IPS-18c (cell line): ENCODE measurements around the gene SPATA22.
"Not testable (repeated sequence)": the region's sequence is repeated elsewhere in the genome, so short reads cannot be mapped to it uniquely, and the experiment has no call there.

ENCODE experiments used
- H3K4me3 ChIP-seq: 2 replicates; pipeline ENCODE4 v1.7.0; 2013; ENCODE audit warnings: low read depth, mild to moderate bottlenecking, low read length, moderate library complexity; ENCODE audit not compliant: insufficient read depth
- H3K9me3 ChIP-seq: one replicate; pipeline ENCODE4 v1.6.1; 2013; ENCODE audit warnings: mild to moderate bottlenecking, low read length, moderate library complexity; ENCODE audit not compliant: control insufficient read depth, insufficient read depth

SPATA22 gene

GRCh38 chr17:3471599-3471998, at the start of gene SPATA22:
Gene SPATA22 (minus strand): TSS chr17:3471819. CDS start chr17:3469325, 2,494 bp downstream.
- no peak within 1 kb of the TSS for H3K4me3 ChIP-seq
- H3K9me3 ChIP-seq, result no peaks in the 10 kb centered on the region

GRCh38 chr17:3519472-3519871, 47.9 kb upstream of the SPATA22 start:
- not testable (repeated sequence) for H3K4me3 ChIP-seq, H3K9me3 ChIP-seq

- no peak overlapping the region for H3K4me3 ChIP-seq
Observed at GRCh38 chr17:3514873-3515272, 43.3 kb upstream of the SPATA22 start.

GRCh38 chr17:3514167-3514566, 42.5 kb upstream of the SPATA22 start:
- H3K9me3 ChIP-seq, H3K4me3 ChIP-seq: not testable (repeated sequence)

More at GRCh38 chr17:3514873-3515272, 43.3 kb upstream of the SPATA22 start:
- H3K9me3 ChIP-seq, result no peaks in the 10 kb centered on the region

- H3K4me3 ChIP-seq, result no peak overlapping the region
Observed at GRCh38 chr17:3513305-3514035, 41.9 kb upstream of the SPATA22 start.

GRCh38 chr17:3512505-3513171, 41.0 kb upstream of the SPATA22 start:
- no peak overlapping the region for H3K4me3 ChIP-seq
- no peaks in the 10 kb centered on the region for H3K9me3 ChIP-seq

More at GRCh38 chr17:3513305-3514035, 41.9 kb upstream of the SPATA22 start:
- H3K9me3 ChIP-seq, result no peaks in the 10 kb centered on the region

GRCh38 chr17:3511852-3512504, 40.4 kb upstream of the SPATA22 start:
- no peak overlapping the region for H3K4me3 ChIP-seq
- peaks cover 2% of the 10 kb centered on the region for H3K9me3 ChIP-seq

GRCh38 chr17:3510090-3510489, 38.5 kb upstream of the SPATA22 start:
- H3K9me3 ChIP-seq, result peaks cover 2% of the 10 kb centered on the region
- H3K4me3 ChIP-seq, result no peak overlapping the region

- no peak overlapping the region for H3K4me3 ChIP-seq
- H3K9me3 ChIP-seq, result peaks cover 2% of the 10 kb centered on the region
Observed at GRCh38 chr17:3507869-3508268, 36.2 kb upstream of the SPATA22 start.

GRCh38 chr17:3507071-3507470, 35.5 kb upstream of the SPATA22 start:
- no peak overlapping the region for H3K4me3 ChIP-seq
- H3K9me3 ChIP-seq, result peaks cover 2% of the 10 kb centered on the region

GRCh38 chr17:3506054-3506453, 34.4 kb upstream of the SPATA22 start:
- Histone ChIP-seq H3K4me3 (no peak overlapping the region), H3K9me3 (peaks cover 2% of the 10 kb centered on the region)

- Histone ChIP-seq H3K9me3 (peaks cover 2% of the 10 kb centered on the region), H3K4me3 (no peak overlapping the region)
Observed at GRCh38 chr17:3505008-3505407, 33.4 kb upstream of the SPATA22 start.

GRCh38 chr17:3503285-3503684, 31.7 kb upstream of the SPATA22 start:
- peaks cover 2% of the 10 kb centered on the region for H3K9me3 ChIP-seq
- no peak overlapping the region for H3K4me3 ChIP-seq

GRCh38 chr17:3502466-3502865, 30.8 kb upstream of the SPATA22 start:
- H3K9me3 ChIP-seq, result peaks cover under 1% of the 10 kb centered on the region
- no peak overlapping the region for H3K4me3 ChIP-seq

GRCh38 chr17:3501344-3501743, 29.7 kb upstream of the SPATA22 start:
- no peak overlapping the region for H3K4me3 ChIP-seq

GRCh38 chr17:3497101-3497500, 25.5 kb upstream of the SPATA22 start:
- Histone ChIP-seq H3K9me3 (no peaks in the 10 kb centered on the region), H3K4me3 (no peak overlapping the region)

More at GRCh38 chr17:3501344-3501743, 29.7 kb upstream of the SPATA22 start:
- no peaks in the 10 kb centered on the region for H3K9me3 ChIP-seq

- H3K4me3 ChIP-seq, result no peak overlapping the region
- no peaks in the 10 kb centered on the region for H3K9me3 ChIP-seq
Observed at GRCh38 chr17:3485481-3486068, 14.0 kb upstream of the SPATA22 start.

- Histone ChIP-seq H3K9me3 (no peaks in the 10 kb centered on the region), H3K4me3 (no peak overlapping the region)
Observed at GRCh38 chr17:3482852-3483251, 11.2 kb upstream of the SPATA22 start.
